GM12892 (cell line): ENCODE data around the gene TPBGL.

ENCODE experiments used
- DNase-seq: peaks from one replicate; pipeline ENCODE4 v3.0.0; 2011; ENCODE audit not compliant: insufficient read length
- FAIRE-seq: peaks from 2 replicates; lab custom pipeline; 2011; peaks lifted over from hg19 to GRCh38; lab: Jason Lieb, UNC
- POLR2A ChIP-seq: IDR thresholded peaks from 2 replicates; pipeline ENCODE4 v1.6.1; 2011; ENCODE audit warnings: low read depth, low read length, control low read depth
- POLR2AphosphoS5 ChIP-seq: IDR thresholded peaks from 2 replicates; pipeline ENCODE4 v1.6.1; 2011; ENCODE audit warnings: low read depth, low read length, control low read depth
- TAF1 ChIP-seq: IDR thresholded peaks from 2 replicates; pipeline ENCODE4 v1.6.1; 2011; ENCODE audit warnings: low read depth, mild to moderate bottlenecking, control low read depth, low read length, borderline replicate concordance

Gene TPBGL

GRCh38 chr11:75223954-75224643 is 16.5 kb upstream of the TPBGL start:
- no peak for FAIRE-seq
- DNase-seq: no peak

GRCh38 chr11:75225794-75226193 is 14.8 kb upstream of the TPBGL start:
- TF ChIP-seq POLR2A: no peak
- TF ChIP-seq POLR2AphosphoS5: no peak
- TF ChIP-seq TAF1: no peak
- no peak for FAIRE-seq
- no peak for DNase-seq

More at GRCh38 chr11:75223954-75224643, 16.5 kb upstream of the TPBGL start:
- no peak for TF ChIP-seq POLR2AphosphoS5
- no peak for TF ChIP-seq POLR2A

GRCh38 chr11:75229466-75229865 is 11.1 kb upstream of the TPBGL start:
- FAIRE-seq (no peak), DNase-seq (no peak)
- TF ChIP-seq TAF1 (no peak), POLR2AphosphoS5 (no peak)

- TF ChIP-seq POLR2AphosphoS5 (no peak), TAF1 (no peak), POLR2A (no peak)
- DNase-seq (no peak), FAIRE-seq (no peak)
These were observed 10.0 kb upstream of the TPBGL start for GRCh38 chr11:75230621-75231020.

- no peak for FAIRE-seq
- TF ChIP-seq TAF1 (no peak), POLR2AphosphoS5 (no peak), POLR2A (no peak)
- DNase-seq: no peak
These were observed 6.8 kb upstream of the TPBGL start for GRCh38 chr11:75233754-75234172.

- TF ChIP-seq POLR2A (no peak), POLR2AphosphoS5 (no peak), TAF1 (no peak)
- no peak for FAIRE-seq
- no peak for DNase-seq
These were observed 4.5 kb upstream of the TPBGL start for GRCh38 chr11:75236062-75236461.

GRCh38 chr11:75237050-75237449 is 3.5 kb upstream of the TPBGL start:
- FAIRE-seq (no peak), DNase-seq (no peak)
- no peak for TF ChIP-seq POLR2AphosphoS5
- TF ChIP-seq POLR2A: no peak
- TF ChIP-seq TAF1: no peak

GRCh38 chr11:75238595-75239440 is 1.8 kb upstream of the TPBGL start:
- FAIRE-seq: no peak
- no peak for DNase-seq
- TF ChIP-seq POLR2AphosphoS5: no peak
- no peak for TF ChIP-seq POLR2A
- TF ChIP-seq TAF1: no peak

GRCh38 chr11:75239531-75240290 is 863 bp upstream of the TPBGL start:
- FAIRE-seq (no peak), DNase-seq (no peak)

GRCh38 chr11:75241036-75241905 is 697 bp downstream of the TPBGL start:
- FAIRE-seq (peak; percentile 99), DNase-seq (peak; percentile 97)
- no peak for TF ChIP-seq TAF1
- no peak for TF ChIP-seq POLR2A
- no peak for TF ChIP-seq POLR2AphosphoS5

More at GRCh38 chr11:75239531-75240290, 863 bp upstream of the TPBGL start:
- no peak for TF ChIP-seq POLR2AphosphoS5
- TF ChIP-seq TAF1: no peak
- TF ChIP-seq POLR2A: no peak
